Naive thymus-derived CD4-positive, alpha-beta T cell (primary cell): ENCODE measurements around the gene RHBDL1. TPM values are rescaled to one million over a fixed set of nuclear protein-coding genes. Genes with fewer than 3 reads are reported as not detected.

Source experiments
- ATAC-seq: fragments of 150-1000 bp; cut with Tn5 transposase; 2 replicates; pipeline ENCODE4 v1.10.0; 2021; ENCODE audit warnings: mild to moderate bottlenecking, moderate library complexity
- CTCF ChIA-PET: fragments of 350-600 bp; sonication (Branson Sonifier 250); formaldehyde crosslinking; loops from one replicate; lab custom pipeline; 2021; ENCODE audit warnings: antibody characterized with exemption; lab: Charles Lee
- POLR2A ChIA-PET: fragments of 350-600 bp; sonication (Branson Sonifier 250); formaldehyde crosslinking; loops from one replicate; lab custom pipeline; 2021; ENCODE audit warnings: antibody characterized with exemption, inconsistent platforms; lab: Charles Lee
- DNase-seq, 9 donors: peaks; one replicate each; pipeline versions ENCODE4 v3.0.0 to v3.0.0-alpha.2; 2020 to 2022; ENCODE audit warnings: mixed read lengths in 1 of 9
- H3K27ac ChIP-seq: one replicate; pipeline ENCODE4 v1.7.0; 2013; ENCODE audit warnings: mild to moderate bottlenecking, low read depth, low read length, moderate library complexity
- H3K27me3 ChIP-seq, 2 donors: one replicate each; pipeline ENCODE4 v1.7.0; 2013; ENCODE audit warnings: low read length in 2 of 2, mild to moderate bottlenecking in 2 of 2, moderate library complexity in 2 of 2; ENCODE audit not compliant: control insufficient read depth in 2 of 2, insufficient read depth in 2 of 2
- H3K36me3 ChIP-seq, 3 experiments: 1 replicate in 2 of 3; 2 replicates in 1 of 3; pipeline ENCODE4 v1.7.0; 2013; ENCODE audit warnings: low read length in 3 of 3, mild to moderate bottlenecking in 3 of 3, moderate library complexity in 1 of 3; ENCODE audit not compliant: insufficient read depth in 3 of 3, control insufficient read depth in 2 of 3
- H3K4me1 ChIP-seq, 2 donors: one replicate each; pipeline ENCODE4 v1.7.0; 2013; ENCODE audit warnings: low read length in 2 of 2, mild to moderate bottlenecking in 2 of 2, moderate library complexity in 1 of 2; ENCODE audit not compliant: control insufficient read depth in 2 of 2, insufficient read depth in 2 of 2
- H3K4me3 ChIP-seq: 2 replicates; pipeline ENCODE4 v1.7.0; 2013; ENCODE audit warnings: mild to moderate bottlenecking, low read length
- H3K9me3 ChIP-seq, 3 experiments: 1 replicate in 2 of 3; 2 replicates in 1 of 3; pipeline ENCODE4 v1.7.0; 2013; ENCODE audit warnings: low read length in 3 of 3; ENCODE audit not compliant: control insufficient read depth in 2 of 3
- H3K27ac Mint-ChIP-seq, 9 donors: one replicate each; pipeline ENCODE4 v1.8.0; 2020 to 2022; ENCODE audit warnings: mixed read lengths in 9 of 9, mild to moderate bottlenecking in 8 of 9, moderate library complexity in 5 of 9, inconsistent platforms in 2 of 9
- H3K27me3 Mint-ChIP-seq, 5 donors: one replicate each; pipeline ENCODE4 v1.8.0; 2021 to 2022; ENCODE audit warnings: mixed read lengths in 5 of 5, mild to moderate bottlenecking in 1 of 5
- H3K36me3 Mint-ChIP-seq, 5 donors: one replicate each; pipeline ENCODE4 v1.8.0; 2020 to 2022; ENCODE audit warnings: mixed read lengths in 5 of 5, mild to moderate bottlenecking in 3 of 5, inconsistent platforms in 1 of 5
- H3K4me1 Mint-ChIP-seq, 7 donors: one replicate each; pipeline ENCODE4 v1.8.0; 2020 to 2022; ENCODE audit warnings: mixed read lengths in 7 of 7, mild to moderate bottlenecking in 3 of 7, inconsistent platforms in 1 of 7
- H3K4me3 Mint-ChIP-seq, 10 donors: one replicate each; pipeline ENCODE4 v1.8.0; 2020 to 2022; ENCODE audit warnings: mild to moderate bottlenecking in 10 of 10, mixed read lengths in 10 of 10, moderate library complexity in 6 of 10, inconsistent platforms in 2 of 10
- H3K9me3 Mint-ChIP-seq, 11 donors: one replicate each; pipeline ENCODE4 v1.8.0; 2020 to 2022; ENCODE audit warnings: mixed read lengths in 11 of 11, mild to moderate bottlenecking in 4 of 11, inconsistent platforms in 1 of 11, moderate library complexity in 1 of 11
- intact Hi-C, 2 donors: fragments of 100-400 bp; cut with micrococcal nuclease; formaldehyde crosslinking; loops; one replicate each; pipeline ENCODE4 v1.15.1; 2023
- polyA plus RNA-seq, 2 donors: library from polyadenylated mRNA; unstranded; fragments of 300-500 nt; fragmentation: Illumina TruSeq; gene quantifications; one replicate each; pipeline ENCODE4 v1.2.3, GENCODE V29; 2021
- total RNA-seq, 6 experiments: library from RNA in 5 of 6; stranded (reverse) in 5 of 6; gene quantifications; 1 replicate in 5 of 6; 2 replicates in 1 of 6; pipeline ENCODE4 v1.2.3 and lab custom pipeline; 2021 to 2026

Gene RHBDL1
- total and polyA plus RNA-seq, 7 experiments from 2014 or later, result 0.65 to 3.1 (median 1.6) TPM; not detected in 2

- ChIA-PET POLR2A (interaction anchor here (0.6 to 1.7 kb wide), 7 partner anchors 19 to 74 kb away, joined by 3 to 7 read pairs (median 4); partner anchors contain the start of genes CHTF18 and WDR24), CTCF (interaction anchor here (0.7 kb wide), 1 partner anchor 18 kb away, joined by 3 read pairs; no protein-coding TSS in a partner anchor)
- H3K27ac ChIP-seq, result no peak within 1 kb of the TSS
- ATAC-seq (peak; percentile 95), DNase-seq (peak; percentile 67 to 97 (median 82))
- no peaks in the 10 kb centered on the region for H3K36me3 ChIP-seq
- Mint-ChIP-seq H3K9me3 (no peaks in the 10 kb centered on the region), H3K36me3 (no peaks in the 10 kb centered on the region), H3K27me3 (peaks cover 0 to 28% (median 5%) of the 10 kb centered on the region in 5 donors), H3K4me1 (peaks cover 0 to 17% (median 12%) of the 10 kb centered on the region in 7 donors), H3K27ac (peak within 1 kb of the TSS in 1 of 9 donors; percentile 11), H3K4me3 (peak within 1 kb of the TSS in 9 of 10 donors; percentile 27 to 81 (median 61))
- peaks cover 5 to 7% of the 10 kb centered on the region in 2 donors for H3K4me1 ChIP-seq
- peak within 1 kb of the TSS; percentile 30 for H3K4me3 ChIP-seq
- intact Hi-C loops, result loop anchor here in 1 of 2 donors (1.0 to 10.0 kb wide), 4 partner anchors 12 to 260 kb away; partner anchors contain the start of genes HAGHL and LMF1
- peaks cover 0 to 4% of the 10 kb centered on the region in 2 donors for H3K27me3 ChIP-seq
- H3K9me3 ChIP-seq, result no peaks in the 10 kb centered on the region
Measured at GRCh38 chr16:714558-715476, 39.3 kb downstream of the RHBDL1 start, which contains the start of gene METRN. Gene METRN (plus strand): TSS chr16:715118. CDS start chr16:715290, 172 bp downstream.

GRCh38 chr16:715477-716199, 40.2 kb downstream of the RHBDL1 start:
- DNase-seq, result peak in 1 of 9 donors; percentile 53
- CTCF ChIA-PET, result interaction anchor here (0.6 to 0.7 kb wide), 2 partner anchors 17 to 21 kb away, joined by 3 read pairs; no protein-coding TSS in a partner anchor

GRCh38 chr16:716200-716568, 40.7 kb downstream of the RHBDL1 start:
- POLR2A ChIA-PET, result interaction anchor here (0.9 to 1.5 kb wide), 6 partner anchors 11 to 1499 kb away, joined by 3 to 7 read pairs (median 4); partner anchors contain the start of genes CIAO3, HAGHL, PGP and WDR24

More at GRCh38 chr16:715477-716199, 40.2 kb downstream of the RHBDL1 start:
- Histone ChIP-seq H3K27me3 (peaks cover 0 to 4% of the 10 kb centered on the region in 2 donors), H3K27ac (no peak overlapping the region), H3K4me3 (peak overlapping the region; percentile 30), H3K36me3 (no peaks in the 10 kb centered on the region), H3K4me1 (peaks cover 13% of the 10 kb centered on the region in 2 donors), H3K9me3 (no peaks in the 10 kb centered on the region)
- Mint-ChIP-seq H3K4me1 (peaks cover 0 to 24% (median 17%) of the 10 kb centered on the region in 7 donors), H3K36me3 (no peaks in the 10 kb centered on the region), H3K4me3 (peak overlapping the region in 9 of 10 donors; percentile 27 to 81 (median 61)), H3K27me3 (peaks cover 0 to 31% (median 4%) of the 10 kb centered on the region in 5 donors), H3K27ac (no peak overlapping the region), H3K9me3 (no peaks in the 10 kb centered on the region)
- POLR2A ChIA-PET, result interaction anchor here (0.6 to 1.5 kb wide), 8 partner anchors 12 to 1499 kb away, joined by 3 to 7 read pairs (median 3); partner anchors contain the start of genes CIAO3, HAGHL, PGP and WDR24
- ATAC-seq, result peak; percentile 2
- intact Hi-C loops, result loop anchor here in 1 of 2 donors (1.0 to 10.0 kb wide), 3 partner anchors 12 to 259 kb away; partner anchors contain the start of genes HAGHL and LMF1

GRCh38 chr16:716768-717325, 41.4 kb downstream of the RHBDL1 start:
- H3K4me3 ChIP-seq, result no peak overlapping the region
- CTCF ChIA-PET, result interaction anchor here (0.9 kb wide), 3 partner anchors 9 to 68 kb away, joined by 3 read pairs; partner anchors contain the start of gene CCDC78
- POLR2A ChIA-PET, result interaction anchor here (0.6 to 1.5 kb wide), 4 partner anchors 13 to 1498 kb away, joined by 3 to 7 read pairs (median 4); partner anchors contain the start of gene PGP
- H3K9me3 ChIP-seq, result no peaks in the 10 kb centered on the region
- Mint-ChIP-seq H3K27ac (no peak overlapping the region), H3K4me1 (peaks cover 0 to 24% (median 17%) of the 10 kb centered on the region in 7 donors), H3K36me3 (no peaks in the 10 kb centered on the region), H3K27me3 (peaks cover 0 to 31% (median 4%) of the 10 kb centered on the region in 5 donors), H3K9me3 (no peaks in the 10 kb centered on the region), H3K4me3 (peak overlapping the region in 5 of 10 donors; percentile 44 to 70 (median 51))
- DNase-seq (no peak), ATAC-seq (no peak)
- H3K4me1 ChIP-seq, result peaks cover 17 to 20% of the 10 kb centered on the region in 2 donors
- no peak overlapping the region for H3K27ac ChIP-seq
- intact Hi-C loops, result loop anchor here in 1 of 2 donors (10.0 kb wide), 1 partner anchor 258 kb away; the partner anchor contains the start of gene LMF1
- H3K27me3 ChIP-seq, result no peaks in the 10 kb centered on the region
- no peaks in the 10 kb centered on the region for H3K36me3 ChIP-seq

More at GRCh38 chr16:716200-716568, 40.7 kb downstream of the RHBDL1 start:
- Histone ChIP-seq H3K36me3 (no peaks in the 10 kb centered on the region), H3K4me3 (no peak overlapping the region), H3K27ac (no peak overlapping the region), H3K9me3 (no peaks in the 10 kb centered on the region), H3K27me3 (peaks cover 0 to 3% of the 10 kb centered on the region in 2 donors), H3K4me1 (peaks cover 13 to 16% of the 10 kb centered on the region in 2 donors)
- H3K27me3 Mint-ChIP-seq, result peaks cover 0 to 31% (median 4%) of the 10 kb centered on the region in 5 donors
- intact Hi-C loops, result loop anchor here in 1 of 2 donors (10.0 kb wide), 1 partner anchor 259 kb away; the partner anchor contains the start of gene LMF1
- peak overlapping the region in 1 of 9 donors; percentile 82 for H3K27ac Mint-ChIP-seq
- ATAC-seq (no peak), DNase-seq (no peak)
- no peaks in the 10 kb centered on the region for H3K9me3 Mint-ChIP-seq
- peak overlapping the region; percentile 27 to 81 (median 56) for H3K4me3 Mint-ChIP-seq
- peaks cover 0 to 24% (median 17%) of the 10 kb centered on the region in 7 donors for H3K4me1 Mint-ChIP-seq
- CTCF ChIA-PET, result interaction anchor here (0.6 to 0.9 kb wide), 2 partner anchors 20 to 68 kb away, joined by 3 read pairs; no protein-coding TSS in a partner anchor
- H3K36me3 Mint-ChIP-seq, result no peaks in the 10 kb centered on the region

- Mint-ChIP-seq H3K27ac (no peak overlapping the region), H3K27me3 (peaks cover 0 to 30% (median 3%) of the 10 kb centered on the region in 5 donors), H3K9me3 (no peaks in the 10 kb centered on the region), H3K4me1 (peaks cover 0 to 27% (median 18%) of the 10 kb centered on the region in 7 donors), H3K36me3 (no peaks in the 10 kb centered on the region), H3K4me3 (no peak overlapping the region)
- DNase-seq (no peak), ATAC-seq (no peak)
- ChIA-PET POLR2A (interaction anchor here (0.6 kb wide), 2 partner anchors 12 kb away, joined by 3 read pairs; no protein-coding TSS in a partner anchor), CTCF (interaction anchor here (0.9 kb wide), 2 partner anchors 8 to 15 kb away, joined by 3 read pairs; partner anchors contain the start of gene CCDC78)
- intact Hi-C loops, result loop anchor here in 1 of 2 donors (10.0 kb wide), 1 partner anchor 257 kb away; the partner anchor contains the start of gene LMF1
- no peak overlapping the region for H3K27ac ChIP-seq
- H3K9me3 ChIP-seq, result no peaks in the 10 kb centered on the region
- peaks cover 17 to 25% of the 10 kb centered on the region in 2 donors for H3K4me1 ChIP-seq
- H3K4me3 ChIP-seq, result no peak overlapping the region
- no peaks in the 10 kb centered on the region for H3K27me3 ChIP-seq
- no peaks in the 10 kb centered on the region for H3K36me3 ChIP-seq
Measured at GRCh38 chr16:717450-718245, 42.2 kb downstream of the RHBDL1 start.
